Measurements from ENCODE around the gene A4GNT.

A4GNT gene

DNA sequence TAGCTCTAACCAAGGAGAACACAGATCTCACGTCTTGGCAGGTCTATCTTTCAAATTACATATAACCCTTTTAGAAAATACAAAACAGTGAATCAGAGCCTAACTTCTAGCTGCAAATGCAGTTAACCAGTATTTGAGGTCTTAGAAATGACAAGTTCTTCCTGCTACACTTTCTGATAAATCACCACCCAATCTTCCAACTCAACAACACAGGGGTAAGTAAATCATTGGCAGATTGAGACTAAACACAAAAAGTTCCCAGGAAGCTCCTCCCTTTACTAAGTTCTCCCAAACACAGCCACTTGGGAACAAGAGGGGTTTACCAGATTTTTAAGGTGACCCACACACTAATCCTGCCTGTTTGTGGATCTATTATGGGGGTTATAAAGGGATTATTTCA, at the start of gene A4GNT:
A4GNT (minus strand) TSS at position 152 of the 400 bp plus-strand sequence. CDS start 1,134 bp downstream, outside the sequence.
- Histone ChIP-seq H3K36me3 (ENCODE audit: control insufficient read depth in 2 of 2, insufficient read depth in 1 of 2, low read length in 2 of 2) (no peaks in the 10 kb centered on the region), H3K4me1 (ENCODE audit: control insufficient read depth, insufficient read depth, low read length) (no peaks in the 10 kb centered on the region), H3K9me3 (ENCODE audit: control insufficient read depth, insufficient read depth, low read depth, low read length) (no peaks in the 10 kb centered on the region), H3K4me3 (ENCODE audit: low read depth, low read length) (no peak within 1 kb of the TSS), H3K27ac (ENCODE audit: extremely low read depth, low read depth, low read length) (no peak within 1 kb of the TSS)
- TF ChIP-seq ZNF548 (tag by site-specific recombination; IDR thresholded peaks at IDR 0.05) (no peak), IKZF3 (tag by site-specific recombination; IDR thresholded peaks at IDR 0.05) (no peak), ZBTB20 (tag by site-specific recombination; IDR thresholded peaks at IDR 0.05) (no peak), YY2 (tag by site-specific recombination; IDR thresholded peaks at IDR 0.05) (no peak), ZNF311 (tag by site-specific recombination; IDR thresholded peaks at IDR 0.05; ENCODE audit: borderline replicate concordance) (no peak), ZNF24 (tag by site-specific recombination; IDR thresholded peaks at IDR 0.05) (no peak), ZNF701 (tag by site-specific recombination; IDR thresholded peaks at IDR 0.05) (no peak), ZNF76 (tag by site-specific recombination; IDR thresholded peaks at IDR 0.05; ENCODE audit: borderline replicate concordance, low read depth) (no peak), ZSCAN23 (tag by site-specific recombination; IDR thresholded peaks at IDR 0.05) (no peak), ZNF560 (tag by site-specific recombination; IDR thresholded peaks at IDR 0.05; ENCODE audit: borderline replicate concordance) (no peak), ZNF670 (tag by site-specific recombination; IDR thresholded peaks at IDR 0.05; ENCODE audit: low read depth) (no peak)
- TF ChIP-seq, protein P1, sequence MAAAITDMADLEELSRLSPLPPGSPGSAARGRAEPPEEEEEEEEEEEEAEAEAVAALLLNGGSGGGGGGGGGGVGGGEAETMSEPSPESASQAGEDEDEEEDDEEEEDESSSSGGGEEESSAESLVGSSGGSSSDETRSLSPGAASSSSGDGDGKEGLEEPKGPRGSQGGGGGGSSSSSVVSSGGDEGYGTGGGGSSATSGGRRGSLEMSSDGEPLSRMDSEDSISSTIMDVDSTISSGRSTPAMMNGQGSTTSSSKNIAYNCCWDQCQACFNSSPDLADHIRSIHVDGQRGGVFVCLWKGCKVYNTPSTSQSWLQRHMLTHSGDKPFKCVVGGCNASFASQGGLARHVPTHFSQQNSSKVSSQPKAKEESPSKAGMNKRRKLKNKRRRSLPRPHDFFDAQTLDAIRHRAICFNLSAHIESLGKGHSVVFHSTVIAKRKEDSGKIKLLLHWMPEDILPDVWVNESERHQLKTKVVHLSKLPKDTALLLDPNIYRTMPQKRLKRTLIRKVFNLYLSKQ (tag by site-specific recombination; IDR thresholded peaks at IDR 0.05; ENCODE audit: borderline replicate concordance), result no peak
- TF ChIP-seq, protein P2, sequence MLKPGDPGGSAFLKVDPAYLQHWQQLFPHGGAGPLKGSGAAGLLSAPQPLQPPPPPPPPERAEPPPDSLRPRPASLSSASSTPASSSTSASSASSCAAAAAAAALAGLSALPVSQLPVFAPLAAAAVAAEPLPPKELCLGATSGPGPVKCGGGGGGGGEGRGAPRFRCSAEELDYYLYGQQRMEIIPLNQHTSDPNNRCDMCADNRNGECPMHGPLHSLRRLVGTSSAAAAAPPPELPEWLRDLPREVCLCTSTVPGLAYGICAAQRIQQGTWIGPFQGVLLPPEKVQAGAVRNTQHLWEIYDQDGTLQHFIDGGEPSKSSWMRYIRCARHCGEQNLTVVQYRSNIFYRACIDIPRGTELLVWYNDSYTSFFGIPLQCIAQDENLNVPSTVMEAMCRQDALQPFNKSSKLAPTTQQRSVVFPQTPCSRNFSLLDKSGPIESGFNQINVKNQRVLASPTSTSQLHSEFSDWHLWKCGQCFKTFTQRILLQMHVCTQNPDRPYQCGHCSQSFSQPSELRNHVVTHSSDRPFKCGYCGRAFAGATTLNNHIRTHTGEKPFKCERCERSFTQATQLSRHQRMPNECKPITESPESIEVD (tag by site-specific recombination; IDR thresholded peaks at IDR 0.05), result no peak
- CTCF ChIA-PET, result no interaction called here
- POLR2A ChIA-PET, result interaction anchor here (0.5 kb wide), 1 partner anchor 1936 kb away, joined by 3 read pairs; the partner anchor contains the start of gene MSL2

DNA sequence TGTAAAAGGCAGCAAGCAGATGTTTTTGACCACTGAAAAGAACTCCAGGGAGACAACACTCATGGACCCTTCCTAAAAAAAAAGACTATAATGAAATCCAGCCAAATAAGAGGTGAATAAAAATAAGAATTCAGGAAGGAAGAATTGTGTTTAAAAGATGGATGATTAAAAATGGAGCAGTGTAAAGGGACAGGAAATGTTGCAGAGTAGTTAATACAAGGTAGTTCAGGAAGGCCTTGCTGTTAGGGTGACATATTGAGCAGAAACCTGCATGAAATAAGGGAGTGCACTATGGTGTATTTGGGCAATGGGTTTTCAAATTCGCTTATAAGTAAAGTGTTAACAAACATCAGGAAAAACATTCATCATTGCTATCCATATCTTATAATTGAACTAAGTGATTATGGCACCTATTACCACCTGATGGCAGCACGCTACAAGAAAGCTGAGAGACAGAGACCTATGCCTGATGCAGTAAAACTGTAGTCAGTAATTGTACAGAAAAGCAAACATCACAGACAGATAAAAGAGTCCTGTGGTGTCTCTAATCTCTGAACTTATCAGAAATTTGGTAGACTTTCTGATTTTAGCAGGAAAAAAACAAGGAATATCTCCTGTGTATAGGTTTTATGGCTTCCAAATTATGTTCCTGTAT, 48.3 kb upstream of the A4GNT start:
- no peaks in the 10 kb centered on the region; the same call in 1 of the 2 replicates for H3K4me1 ChIP-seq (ENCODE audit: control insufficient read depth, insufficient read depth, low read length)
- POLR2A ChIA-PET, result no interaction called here
- H3K9me3 ChIP-seq (ENCODE audit: control insufficient read depth, insufficient read depth, low read depth, low read length), result no peaks in the 10 kb centered on the region
- no peak overlapping the region for H3K4me3 ChIP-seq (ENCODE audit: low read depth, low read length)
- CTCF ChIA-PET, result interaction anchor here (0.6 to 1.4 kb wide), 7 partner anchors 40 to 836 kb away, joined by 3 to 5 read pairs (median 3); no protein-coding TSS in a partner anchor
- H3K36me3 ChIP-seq (ENCODE audit: control insufficient read depth in 2 of 2, insufficient read depth in 1 of 2, low read length in 2 of 2), result no peaks in the 10 kb centered on the region
- H3K27ac ChIP-seq (ENCODE audit: extremely low read depth, low read depth, low read length), result no peak overlapping the region
- TF ChIP-seq, protein P3, sequence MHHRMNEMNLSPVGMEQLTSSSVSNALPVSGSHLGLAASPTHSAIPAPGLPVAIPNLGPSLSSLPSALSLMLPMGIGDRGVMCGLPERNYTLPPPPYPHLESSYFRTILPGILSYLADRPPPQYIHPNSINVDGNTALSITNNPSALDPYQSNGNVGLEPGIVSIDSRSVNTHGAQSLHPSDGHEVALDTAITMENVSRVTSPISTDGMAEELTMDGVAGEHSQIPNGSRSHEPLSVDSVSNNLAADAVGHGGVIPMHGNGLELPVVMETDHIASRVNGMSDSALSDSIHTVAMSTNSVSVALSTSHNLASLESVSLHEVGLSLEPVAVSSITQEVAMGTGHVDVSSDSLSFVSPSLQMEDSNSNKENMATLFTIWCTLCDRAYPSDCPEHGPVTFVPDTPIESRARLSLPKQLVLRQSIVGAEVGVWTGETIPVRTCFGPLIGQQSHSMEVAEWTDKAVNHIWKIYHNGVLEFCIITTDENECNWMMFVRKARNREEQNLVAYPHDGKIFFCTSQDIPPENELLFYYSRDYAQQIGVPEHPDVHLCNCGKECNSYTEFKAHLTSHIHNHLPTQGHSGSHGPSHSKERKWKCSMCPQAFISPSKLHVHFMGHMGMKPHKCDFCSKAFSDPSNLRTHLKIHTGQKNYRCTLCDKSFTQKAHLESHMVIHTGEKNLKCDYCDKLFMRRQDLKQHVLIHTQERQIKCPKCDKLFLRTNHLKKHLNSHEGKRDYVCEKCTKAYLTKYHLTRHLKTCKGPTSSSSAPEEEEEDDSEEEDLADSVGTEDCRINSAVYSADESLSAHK (tag by site-specific recombination; IDR thresholded peaks at IDR 0.05), result no peak
- TF ChIP-seq ZNF146 (tag by site-specific recombination; IDR thresholded peaks at IDR 0.05) (no peak), ZNF311 (tag by site-specific recombination; IDR thresholded peaks at IDR 0.05; ENCODE audit: borderline replicate concordance) (no peak), ZNF324 (tag by site-specific recombination; IDR thresholded peaks at IDR 0.05) (no peak), ZNF510 (tag by site-specific recombination; IDR thresholded peaks at IDR 0.05; ENCODE audit: insufficient replicate concordance) (no peak), FEZF1 (tag by site-specific recombination; IDR thresholded peaks at IDR 0.05) (no peak), ZNF610 (tag by site-specific recombination; IDR thresholded peaks at IDR 0.05; ENCODE audit: borderline replicate concordance) (no peak), OSR2 (tag by site-specific recombination; IDR thresholded peaks at IDR 0.05) (no peak), ZNF24 (tag by site-specific recombination; IDR thresholded peaks at IDR 0.05) (no peak), ZNF266 (tag by site-specific recombination; IDR thresholded peaks at IDR 0.05; ENCODE audit: low read depth) (no peak)
- TF ChIP-seq, protein P4, sequence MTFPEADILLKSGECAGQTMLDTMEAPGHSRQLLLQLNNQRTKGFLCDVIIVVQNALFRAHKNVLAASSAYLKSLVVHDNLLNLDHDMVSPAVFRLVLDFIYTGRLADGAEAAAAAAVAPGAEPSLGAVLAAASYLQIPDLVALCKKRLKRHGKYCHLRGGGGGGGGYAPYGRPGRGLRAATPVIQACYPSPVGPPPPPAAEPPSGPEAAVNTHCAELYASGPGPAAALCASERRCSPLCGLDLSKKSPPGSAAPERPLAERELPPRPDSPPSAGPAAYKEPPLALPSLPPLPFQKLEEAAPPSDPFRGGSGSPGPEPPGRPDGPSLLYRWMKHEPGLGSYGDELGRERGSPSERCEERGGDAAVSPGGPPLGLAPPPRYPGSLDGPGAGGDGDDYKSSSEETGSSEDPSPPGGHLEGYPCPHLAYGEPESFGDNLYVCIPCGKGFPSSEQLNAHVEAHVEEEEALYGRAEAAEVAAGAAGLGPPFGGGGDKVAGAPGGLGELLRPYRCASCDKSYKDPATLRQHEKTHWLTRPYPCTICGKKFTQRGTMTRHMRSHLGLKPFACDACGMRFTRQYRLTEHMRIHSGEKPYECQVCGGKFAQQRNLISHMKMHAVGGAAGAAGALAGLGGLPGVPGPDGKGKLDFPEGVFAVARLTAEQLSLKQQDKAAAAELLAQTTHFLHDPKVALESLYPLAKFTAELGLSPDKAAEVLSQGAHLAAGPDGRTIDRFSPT (tag by site-specific recombination; IDR thresholded peaks at IDR 0.05), result no peak
- TF ChIP-seq, protein P5, sequence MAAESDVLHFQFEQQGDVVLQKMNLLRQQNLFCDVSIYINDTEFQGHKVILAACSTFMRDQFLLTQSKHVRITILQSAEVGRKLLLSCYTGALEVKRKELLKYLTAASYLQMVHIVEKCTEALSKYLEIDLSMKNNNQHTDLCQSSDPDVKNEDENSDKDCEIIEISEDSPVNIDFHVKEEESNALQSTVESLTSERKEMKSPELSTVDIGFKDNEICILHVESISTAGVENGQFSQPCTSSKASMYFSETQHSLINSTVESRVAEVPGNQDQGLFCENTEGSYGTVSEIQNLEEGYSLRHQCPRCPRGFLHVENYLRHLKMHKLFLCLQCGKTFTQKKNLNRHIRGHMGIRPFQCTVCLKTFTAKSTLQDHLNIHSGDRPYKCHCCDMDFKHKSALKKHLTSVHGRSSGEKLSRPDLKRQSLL (tag by site-specific recombination; IDR thresholded peaks at IDR 0.05), result no peak
- TF ChIP-seq, protein P2 (tag by site-specific recombination; IDR thresholded peaks at IDR 0.05), result peak; percentile 65
